HuH-7 (cell line): ENCODE measurements around the gene PEG3.

ENCODE experiments used
- DNase-seq: peaks from one replicate; pipeline ENCODE4 v3.0.0; 2011; ENCODE audit warnings: low spot score

PEG3 gene

GRCh38 chr19:56838909-56839651 is 1.4 kb downstream of the PEG3 start:
- no peak for DNase-seq

GRCh38 chr19:56838024-56838908 is 2.3 kb downstream of the PEG3 start:
- no peak for DNase-seq

- DNase-seq: no peak
Observed at GRCh38 chr19:56837492-56838023, 3.0 kb downstream of the PEG3 start.

- no peak for DNase-seq
Observed at GRCh38 chr19:56837004-56837403, 3.5 kb downstream of the PEG3 start.

GRCh38 chr19:56836059-56836458 is 4.5 kb downstream of the PEG3 start:
- no peak for DNase-seq

- no peak for DNase-seq
Observed at GRCh38 chr19:56835401-56835800, 5.1 kb downstream of the PEG3 start.

- DNase-seq: no peak
Observed at GRCh38 chr19:56834564-56835375, 5.8 kb downstream of the PEG3 start.

- no peak for DNase-seq
Observed at GRCh38 chr19:56832352-56832928, 8.1 kb downstream of the PEG3 start.

GRCh38 chr19:56831255-56831654 is 9.3 kb downstream of the PEG3 start:
- no peak for DNase-seq

- DNase-seq: no peak
Observed at GRCh38 chr19:56829596-56829995, 10.9 kb downstream of the PEG3 start.

GRCh38 chr19:56827708-56828107 is 12.8 kb downstream of the PEG3 start:
- no peak for DNase-seq

- DNase-seq: no peak
Observed at GRCh38 chr19:56823956-56824355, 16.6 kb downstream of the PEG3 start.

- DNase-seq: no peak
Observed at GRCh38 chr19:56823417-56823816, 17.1 kb downstream of the PEG3 start.

GRCh38 chr19:56822755-56823154 is 17.8 kb downstream of the PEG3 start:
- DNase-seq: no peak

GRCh38 chr19:56821675-56822074 is 18.9 kb downstream of the PEG3 start:
- no peak for DNase-seq

GRCh38 chr19:56821209-56821608 is 19.3 kb downstream of the PEG3 start:
- no peak for DNase-seq

GRCh38 chr19:56819166-56819565 is 21.4 kb downstream of the PEG3 start:
- DNase-seq: no peak

- no peak for DNase-seq
Observed at GRCh38 chr19:56814656-56815055, 25.9 kb downstream of the PEG3 start.

- no peak for DNase-seq
Observed at GRCh38 chr19:56813531-56813930, 27.0 kb downstream of the PEG3 start.

GRCh38 chr19:56811480-56811879 is 29.0 kb downstream of the PEG3 start:
- no peak for DNase-seq

GRCh38 chr19:56810260-56810659 is 30.3 kb downstream of the PEG3 start:
- no peak for DNase-seq
